ENCODE data around the gene GAB1.

GRCh38 chr4:143336781-143337599 lies at the start of gene GAB1:
- TF ChIP-seq CTCF (IDR thresholded peaks at IDR 0.05) = peak in 1 of 4 experiments; percentile 26
- TF ChIP-seq POLR2A (IDR thresholded peaks at IDR 0.05) = peak in 1 of 2 donors; percentile 29
- peak; percentile 71 to 75 (median 72) for TF ChIP-seq POLR2AphosphoS5 (IDR thresholded peaks at IDR 0.05)
